Measurements from ENCODE around the gene IL4I1.

DNA sequence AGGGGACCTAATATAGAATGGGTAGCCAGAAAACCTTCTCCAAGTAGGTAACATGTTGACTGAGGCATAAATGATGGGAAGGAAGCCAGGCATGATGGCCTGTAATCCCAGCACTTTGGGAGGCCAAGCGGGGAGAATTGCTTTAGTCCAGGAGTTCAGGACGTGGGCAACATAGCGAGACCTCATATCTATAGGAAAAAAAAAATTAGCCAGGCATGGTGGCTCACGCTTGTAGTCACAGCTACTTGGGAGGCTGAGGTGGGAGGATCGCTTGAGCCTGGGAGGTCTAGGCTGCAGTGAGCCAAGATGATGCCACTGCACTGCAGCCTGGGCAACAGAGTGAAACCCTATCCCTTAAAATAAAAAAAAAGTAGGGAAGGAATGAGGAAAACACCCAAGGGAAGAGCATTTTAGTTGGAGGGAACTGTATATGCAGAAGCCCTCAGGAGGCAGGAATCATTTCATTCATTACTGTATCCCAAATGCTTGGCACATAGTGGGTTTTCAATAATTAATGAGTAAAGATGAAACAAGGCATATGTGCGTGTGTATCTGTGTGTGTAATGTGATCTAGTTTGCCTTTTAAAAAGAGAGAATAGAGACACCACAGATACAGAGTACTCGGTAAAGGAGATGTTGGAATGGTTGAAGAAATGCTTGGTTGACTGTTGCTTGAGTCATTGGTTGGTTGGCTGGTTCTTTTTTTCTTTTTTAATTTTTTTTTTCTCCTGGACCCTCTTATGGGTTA, 34.8 kb upstream of the IL4I1 start:
- TF ChIP-seq, protein P1, sequence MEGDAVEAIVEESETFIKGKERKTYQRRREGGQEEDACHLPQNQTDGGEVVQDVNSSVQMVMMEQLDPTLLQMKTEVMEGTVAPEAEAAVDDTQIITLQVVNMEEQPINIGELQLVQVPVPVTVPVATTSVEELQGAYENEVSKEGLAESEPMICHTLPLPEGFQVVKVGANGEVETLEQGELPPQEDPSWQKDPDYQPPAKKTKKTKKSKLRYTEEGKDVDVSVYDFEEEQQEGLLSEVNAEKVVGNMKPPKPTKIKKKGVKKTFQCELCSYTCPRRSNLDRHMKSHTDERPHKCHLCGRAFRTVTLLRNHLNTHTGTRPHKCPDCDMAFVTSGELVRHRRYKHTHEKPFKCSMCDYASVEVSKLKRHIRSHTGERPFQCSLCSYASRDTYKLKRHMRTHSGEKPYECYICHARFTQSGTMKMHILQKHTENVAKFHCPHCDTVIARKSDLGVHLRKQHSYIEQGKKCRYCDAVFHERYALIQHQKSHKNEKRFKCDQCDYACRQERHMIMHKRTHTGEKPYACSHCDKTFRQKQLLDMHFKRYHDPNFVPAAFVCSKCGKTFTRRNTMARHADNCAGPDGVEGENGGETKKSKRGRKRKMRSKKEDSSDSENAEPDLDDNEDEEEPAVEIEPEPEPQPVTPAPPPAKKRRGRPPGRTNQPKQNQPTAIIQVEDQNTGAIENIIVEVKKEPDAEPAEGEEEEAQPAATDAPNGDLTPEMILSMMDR (IDR thresholded peaks at IDR 0.05): no peak
- no peak for TF ChIP-seq POLR2AphosphoS5 (IDR thresholded peaks at IDR 0.05)

Data from prostate gland (tissue), 2 donors.